Neural progenitor cell (in vitro differentiated cells): ENCODE data around the gene PLXNA4. TPM values are rescaled to one million over a fixed set of nuclear protein-coding genes. Genes with fewer than 3 reads are reported as not detected.

Experiments used
- DNase-seq: peaks from one replicate; pipeline ENCODE4 v3.0.0-alpha.2; 2016; ENCODE audit warnings: low spot score
- H2AFZ ChIP-seq: fragments of 200-600 bp; sonication (generic); replicated peaks from 2 replicates; pipeline ENCODE4 v1.6.1; 2016; ENCODE audit warnings: antibody characterized with exemption
- H3F3A ChIP-seq: fragments of 200-600 bp; sonication (generic); 2 replicates; pipeline ENCODE4 v1.6.1; 2016; ENCODE audit warnings: antibody characterized with exemption, low read depth
- H3K27ac ChIP-seq: fragments of 200-600 bp; sonication (generic); 2 replicates; pipeline ENCODE4 v1.5.1; 2016; ENCODE audit warnings: mild to moderate bottlenecking
- H3K27me3 ChIP-seq: fragments of 200-600 bp; sonication (generic); 2 replicates; pipeline ENCODE4 v1.6.1; 2016; ENCODE audit warnings: mild to moderate bottlenecking, moderate library complexity
- H3K36me3 ChIP-seq: fragments of 200-600 bp; sonication (generic); 2 replicates; pipeline ENCODE4 v1.5.1; 2016
- H3K4me1 ChIP-seq: fragments of 200-600 bp; sonication (generic); 2 replicates; pipeline ENCODE4 v1.6.1; 2016; ENCODE audit warnings: mixed run types
- H3K4me2 ChIP-seq: fragments of 200-600 bp; sonication (generic); 2 replicates; pipeline ENCODE4 v1.6.1; 2016
- H3K4me3 ChIP-seq: fragments of 200-600 bp; sonication (generic); 2 replicates; pipeline ENCODE4 v1.5.1; 2016
- H3K79me2 ChIP-seq: fragments of 200-600 bp; sonication (generic); 2 replicates; pipeline ENCODE4 v1.6.1; 2016; ENCODE audit warnings: low read depth
- H3K9ac ChIP-seq: fragments of 200-600 bp; sonication (generic); 2 replicates; pipeline ENCODE4 v1.6.1; 2016
- H3K9me3 ChIP-seq: fragments of 200-600 bp; sonication (generic); 2 replicates; pipeline ENCODE4 v1.5.1; 2016; ENCODE audit warnings: low read depth
- H4K20me1 ChIP-seq: fragments of 200-600 bp; sonication (generic); 2 replicates; pipeline ENCODE4 v1.6.1; 2016; ENCODE audit warnings: low read depth
- H3K27ac Mint-ChIP-seq: 3 replicates; pipeline ENCODE4 v1.8.0; 2021; ENCODE audit warnings: mixed read lengths
- H3K27me3 Mint-ChIP-seq: 2 replicates; pipeline ENCODE4 v1.8.0; 2022; ENCODE audit warnings: low read depth, mild to moderate bottlenecking, inconsistent platforms, moderate library complexity, mixed read lengths; ENCODE audit not compliant: insufficient read depth
- H3K36me3 Mint-ChIP-seq: 3 replicates; pipeline ENCODE4 v1.8.0; 2021; ENCODE audit warnings: mixed read lengths
- H3K4me1 Mint-ChIP-seq: 3 replicates; pipeline ENCODE4 v1.8.0; 2021; ENCODE audit warnings: mixed read lengths
- H3K4me3 Mint-ChIP-seq: 3 replicates; pipeline ENCODE4 v1.8.0; 2021; ENCODE audit warnings: mild to moderate bottlenecking, moderate library complexity, mixed read lengths
- H3K9me3 Mint-ChIP-seq: 3 replicates; pipeline ENCODE4 v1.8.0; 2020; ENCODE audit warnings: mixed read lengths
- EZH2 ChIP-seq: fragments of 200-600 bp; sonication (generic); IDR thresholded peaks from 2 replicates; pipeline ENCODE4 v1.6.1; 2017; ENCODE audit warnings: antibody characterized with exemption, mild to moderate bottlenecking, moderate library complexity
- EZH2phosphoT487 ChIP-seq: fragments of 200-600 bp; sonication (generic); IDR thresholded peaks from 2 replicates; pipeline ENCODE4 v1.6.1; 2017; ENCODE audit warnings: antibody characterized with exemption
- total RNA-seq: library from RNA; depleted of rRNA; stranded (reverse); fragments of >200 nt; gene quantifications from 2 replicates; pipeline ENCODE4 v1.2.3, GENCODE V29; 2015; ENCODE audit warnings: low replicate concordance
- TF ChIP-seq, protein P1 (sequence below): fragments of 200-600 bp; sonication (generic); IDR thresholded peaks from 2 replicates; pipeline ENCODE4 v1.5.1; 2017; ENCODE audit warnings: antibody characterized with exemption, mild to moderate bottlenecking

PLXNA4 gene
- total RNA-seq, 1 donor from 2014 or later: 0.49 TPM

DNA sequence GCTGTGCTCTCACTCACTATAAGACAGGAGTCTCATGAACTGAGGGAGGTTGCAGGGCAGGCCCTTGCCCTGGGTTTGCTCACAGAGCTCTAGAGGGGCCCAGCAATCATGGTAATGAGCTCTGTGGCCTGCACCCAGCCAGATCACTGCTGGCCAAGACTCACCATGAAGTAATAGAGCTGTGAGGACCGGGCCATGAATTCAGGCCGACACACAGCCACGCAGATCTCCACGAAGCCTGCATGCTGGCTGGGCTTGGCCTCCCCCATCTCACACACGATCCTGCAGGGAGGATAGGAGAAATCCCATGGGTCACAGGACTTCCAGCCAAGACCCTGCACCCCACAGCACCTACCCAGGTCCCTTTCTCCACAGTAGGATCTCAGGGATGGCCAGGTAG, 382.4 kb downstream of the PLXNA4 start:
- Histone ChIP-seq H3K4me3 (no peak overlapping the region), H3K4me1 (no peaks in the 10 kb centered on the region), H3K4me2 (no peak overlapping the region), H3F3A (peaks cover 9% of the 10 kb centered on the region), H4K20me1 (no peaks in the 10 kb centered on the region), H3K36me3 (no peaks in the 10 kb centered on the region), H2AFZ (no peak overlapping the region), H3K9me3 (no peaks in the 10 kb centered on the region), H3K27me3 (no peaks in the 10 kb centered on the region), H3K9ac (no peak overlapping the region), H3K27ac (no peak overlapping the region), H3K79me2 (no peaks in the 10 kb centered on the region)
- DNase-seq: no peak
- peaks cover 3% of the 10 kb centered on the region for H3K4me1 Mint-ChIP-seq
- peaks cover 3% of the 10 kb centered on the region for H3K9me3 Mint-ChIP-seq
- no peaks in the 10 kb centered on the region for H3K36me3 Mint-ChIP-seq
- TF ChIP-seq EZH2: no peak
- H3K27ac Mint-ChIP-seq: no peak overlapping the region
- no peak overlapping the region for H3K4me3 Mint-ChIP-seq
- H3K27me3 Mint-ChIP-seq: peaks cover 2% of the 10 kb centered on the region

DNA sequence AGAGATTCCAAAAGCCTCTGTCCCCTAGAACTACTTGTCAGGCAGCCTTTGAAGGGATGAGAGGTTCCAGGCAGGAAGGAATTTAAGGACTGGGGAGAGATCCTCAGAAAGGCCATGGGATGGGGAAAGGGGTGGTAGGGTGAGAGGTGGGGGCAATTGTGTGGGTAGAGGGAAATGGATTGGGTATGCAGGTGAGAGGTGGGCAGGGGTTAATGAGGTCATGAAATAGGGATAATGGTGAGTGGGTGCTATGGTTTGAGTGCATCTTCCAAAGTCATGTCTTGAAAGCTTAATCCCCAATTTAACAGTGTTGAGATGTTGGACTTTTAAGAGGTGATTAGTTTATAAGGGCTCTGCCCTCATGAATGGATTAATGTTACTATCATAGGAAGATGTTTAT, 383.5 kb downstream of the PLXNA4 start:
- no peak for DNase-seq
- Mint-ChIP-seq H3K9me3 (peaks cover 8% of the 10 kb centered on the region), H3K4me3 (no peak overlapping the region), H3K27ac (no peak overlapping the region), H3K4me1 (peaks cover 3% of the 10 kb centered on the region), H3K36me3 (no peaks in the 10 kb centered on the region), H3K27me3 (peaks cover 2% of the 10 kb centered on the region)
- no peak overlapping the region for H3K4me3 ChIP-seq
- TF ChIP-seq EZH2phosphoT487 (no peak), EZH2 (no peak)
- TF ChIP-seq, protein P1, sequence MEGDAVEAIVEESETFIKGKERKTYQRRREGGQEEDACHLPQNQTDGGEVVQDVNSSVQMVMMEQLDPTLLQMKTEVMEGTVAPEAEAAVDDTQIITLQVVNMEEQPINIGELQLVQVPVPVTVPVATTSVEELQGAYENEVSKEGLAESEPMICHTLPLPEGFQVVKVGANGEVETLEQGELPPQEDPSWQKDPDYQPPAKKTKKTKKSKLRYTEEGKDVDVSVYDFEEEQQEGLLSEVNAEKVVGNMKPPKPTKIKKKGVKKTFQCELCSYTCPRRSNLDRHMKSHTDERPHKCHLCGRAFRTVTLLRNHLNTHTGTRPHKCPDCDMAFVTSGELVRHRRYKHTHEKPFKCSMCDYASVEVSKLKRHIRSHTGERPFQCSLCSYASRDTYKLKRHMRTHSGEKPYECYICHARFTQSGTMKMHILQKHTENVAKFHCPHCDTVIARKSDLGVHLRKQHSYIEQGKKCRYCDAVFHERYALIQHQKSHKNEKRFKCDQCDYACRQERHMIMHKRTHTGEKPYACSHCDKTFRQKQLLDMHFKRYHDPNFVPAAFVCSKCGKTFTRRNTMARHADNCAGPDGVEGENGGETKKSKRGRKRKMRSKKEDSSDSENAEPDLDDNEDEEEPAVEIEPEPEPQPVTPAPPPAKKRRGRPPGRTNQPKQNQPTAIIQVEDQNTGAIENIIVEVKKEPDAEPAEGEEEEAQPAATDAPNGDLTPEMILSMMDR: no peak
- H3K27ac ChIP-seq: no peak overlapping the region
- peaks cover 17% of the 10 kb centered on the region for H3F3A ChIP-seq
- H3K4me1 ChIP-seq: peaks cover 8% of the 10 kb centered on the region
- H2AFZ ChIP-seq: no peak overlapping the region
- no peaks in the 10 kb centered on the region for H4K20me1 ChIP-seq
- no peaks in the 10 kb centered on the region for H3K79me2 ChIP-seq
- no peak overlapping the region for H3K4me2 ChIP-seq
- no peak overlapping the region for H3K9ac ChIP-seq
- H3K27me3 ChIP-seq: no peaks in the 10 kb centered on the region
- no peaks in the 10 kb centered on the region for H3K9me3 ChIP-seq
- H3K36me3 ChIP-seq: no peaks in the 10 kb centered on the region

DNA sequence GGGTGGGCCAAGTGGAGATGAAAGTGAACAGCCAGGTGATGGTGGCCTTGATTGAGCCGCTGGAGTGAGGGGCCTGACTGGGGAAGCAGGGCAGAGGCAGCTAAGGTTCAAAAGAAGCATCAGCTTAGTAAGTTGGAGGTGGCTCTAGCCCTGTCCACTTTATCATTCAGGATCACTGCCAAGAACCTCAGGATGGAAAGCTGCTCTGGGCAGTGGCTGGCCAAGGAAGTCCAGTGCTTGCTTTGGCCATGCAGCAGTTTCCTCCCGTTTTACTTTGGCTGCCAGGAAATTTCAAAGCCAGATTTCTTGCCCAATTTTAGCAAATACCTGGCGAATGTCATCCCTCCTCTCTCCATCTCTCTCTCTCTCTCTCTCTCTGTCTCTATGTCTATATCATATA, 384.9 kb downstream of the PLXNA4 start:
- H3K36me3 ChIP-seq: no peaks in the 10 kb centered on the region
- no peaks in the 10 kb centered on the region for H3K27me3 ChIP-seq
- no peaks in the 10 kb centered on the region for H3K79me2 ChIP-seq
- peaks cover 8% of the 10 kb centered on the region for H3K4me1 ChIP-seq
- peaks cover 19% of the 10 kb centered on the region for H3F3A ChIP-seq
- Mint-ChIP-seq H3K27me3 (peaks cover 10% of the 10 kb centered on the region), H3K4me1 (peaks cover 3% of the 10 kb centered on the region), H3K27ac (no peak overlapping the region), H3K36me3 (peaks cover 4% of the 10 kb centered on the region), H3K9me3 (peaks cover 20% of the 10 kb centered on the region), H3K4me3 (peak overlapping the region; percentile 4)
- no peak overlapping the region for H3K4me2 ChIP-seq
- no peaks in the 10 kb centered on the region for H3K9me3 ChIP-seq
- no peak overlapping the region for H2AFZ ChIP-seq
- no peak overlapping the region for H3K9ac ChIP-seq
- TF ChIP-seq EZH2phosphoT487 (no peak), EZH2 (no peak)
- TF ChIP-seq, protein P1: no peak
- no peak overlapping the region for H3K4me3 ChIP-seq
- no peak overlapping the region for H3K27ac ChIP-seq
- no peak for DNase-seq
- H4K20me1 ChIP-seq: no peaks in the 10 kb centered on the region

DNA sequence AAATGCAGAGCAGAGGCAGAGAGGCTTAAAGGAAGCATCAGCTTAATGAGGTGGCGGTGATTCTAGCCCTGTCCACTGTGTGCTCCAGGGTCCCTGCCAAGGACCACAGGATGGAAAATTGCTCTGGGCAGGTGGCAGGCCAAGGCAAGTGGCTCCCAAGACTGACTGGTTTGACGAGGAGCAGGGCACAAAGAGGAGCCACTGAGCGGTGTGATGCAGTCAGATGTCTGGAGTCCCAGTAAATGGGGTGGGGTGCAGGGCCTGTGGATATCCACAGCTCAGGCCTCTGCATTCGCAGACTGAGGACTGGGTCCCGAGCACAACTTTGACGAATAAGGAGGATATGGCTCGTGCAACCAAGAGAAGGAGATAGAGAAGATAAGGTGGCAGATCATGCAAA, 385.6 kb downstream of the PLXNA4 start:
- Histone ChIP-seq H4K20me1 (no peaks in the 10 kb centered on the region), H3K36me3 (no peaks in the 10 kb centered on the region), H2AFZ (no peak overlapping the region), H3K27me3 (no peaks in the 10 kb centered on the region), H3K4me2 (no peak overlapping the region), H3K4me1 (peaks cover 8% of the 10 kb centered on the region), H3F3A (peaks cover 19% of the 10 kb centered on the region), H3K9ac (no peak overlapping the region), H3K27ac (peak overlapping the region; percentile 20), H3K79me2 (no peaks in the 10 kb centered on the region), H3K9me3 (no peaks in the 10 kb centered on the region), H3K4me3 (no peak overlapping the region)
- H3K4me1 Mint-ChIP-seq: peaks cover 3% of the 10 kb centered on the region
- H3K27me3 Mint-ChIP-seq: peaks cover 10% of the 10 kb centered on the region
- TF ChIP-seq EZH2: no peak
- TF ChIP-seq, protein P1: no peak
- no peak for TF ChIP-seq EZH2phosphoT487
- peaks cover 20% of the 10 kb centered on the region for H3K9me3 Mint-ChIP-seq
- no peak overlapping the region for H3K27ac Mint-ChIP-seq
- peaks cover 4% of the 10 kb centered on the region for H3K36me3 Mint-ChIP-seq
- DNase-seq: no peak
- H3K4me3 Mint-ChIP-seq: no peak overlapping the region
